ENCODE measurements around the gene ASCC1. TPM values are rescaled to one million over a fixed set of nuclear protein-coding genes. Genes with fewer than 3 reads are reported as not detected.

ASCC1 gene
- total and polyA plus RNA-seq, 9 donors: 21.6 to 53.9 (median 31.1) TPM

- TF ChIP-seq POLR2A (IDR thresholded peaks at IDR 0.05) (no peak), CTCF (IDR thresholded peaks at IDR 0.05) (no peak), EP300 (IDR thresholded peaks at IDR 0.05) (no peak)
- no peak for DNase-seq
- intact Hi-C loops (cut with DNase I): loop anchor here in 1 of 4 donors (5.0 kb wide), 1 partner anchor 36 kb away; no protein-coding TSS in a partner anchor
- 94 to 96% (median 95%) methylated on average over 4 of the region's 4 CpGs for WGBS, 3 donors
- H3K27me3 ChIP-seq: no peaks in the 10 kb centered on the region
- no peak overlapping the region for H3K4me3 ChIP-seq
- no peaks in the 10 kb centered on the region for H3K9me3 ChIP-seq
- H3K4me1 ChIP-seq (ENCODE audit: insufficient read depth): peaks cover 44% of the 10 kb centered on the region
- H3K36me3 ChIP-seq: no peaks in the 10 kb centered on the region
- H3K27ac ChIP-seq: peak overlapping the region; percentile 32 to 93
Measured at GRCh38 chr10:72258617-72259016, 42.5 kb upstream of the ASCC1 start.

GRCh38 chr10:72257051-72257892 is 41.2 kb upstream of the ASCC1 start:
- H3K9me3 ChIP-seq: no peaks in the 10 kb centered on the region
- no peaks in the 10 kb centered on the region for H3K27me3 ChIP-seq
- H3K27ac ChIP-seq: peak overlapping the region; percentile 4 to 24
- 66 to 75% (median 68%) methylated on average over 8 of the region's 8 CpGs for WGBS, 3 donors
- no peak for DNase-seq
- no peaks in the 10 kb centered on the region for H3K36me3 ChIP-seq
- peaks cover 47% of the 10 kb centered on the region for H3K4me1 ChIP-seq (ENCODE audit: insufficient read depth)
- intact Hi-C loops (cut with DNase I): loop anchor here in 1 of 4 donors (5.0 kb wide), 1 partner anchor 35 kb away; no protein-coding TSS in a partner anchor
- H3K4me3 ChIP-seq: no peak overlapping the region
- no peak for TF ChIP-seq POLR2A (IDR thresholded peaks at IDR 0.05)
- no peak for TF ChIP-seq CTCF (IDR thresholded peaks at IDR 0.05)
- no peak for TF ChIP-seq EP300 (IDR thresholded peaks at IDR 0.05)

GRCh38 chr10:72255977-72256729 is 40.1 kb upstream of the ASCC1 start:
- Histone ChIP-seq H3K9me3 (no peaks in the 10 kb centered on the region), H3K4me3 (no peak overlapping the region), H3K27ac (peak overlapping the region; percentile 82 to 95), H3K36me3 (no peaks in the 10 kb centered on the region), H3K27me3 (no peaks in the 10 kb centered on the region), H3K4me1 (ENCODE audit: insufficient read depth) (peaks cover 42% of the 10 kb centered on the region)
- intact Hi-C loops (cut with DNase I): loop anchor here in 1 of 4 donors (2.0 to 5.0 kb wide), 2 partner anchors 34 to 55 kb away; no protein-coding TSS in a partner anchor
- no peak for TF ChIP-seq CTCF (IDR thresholded peaks at IDR 0.05)
- no peak for TF ChIP-seq EP300 (IDR thresholded peaks at IDR 0.05)
- TF ChIP-seq POLR2A (IDR thresholded peaks at IDR 0.05): no peak
- WGBS, 3 donors: 89 to 93% (median 92%) methylated on average over 6 of the region's 6 CpGs
- DNase-seq: no peak

- Histone ChIP-seq H3K4me1 (ENCODE audit: insufficient read depth) (peaks cover 38% of the 10 kb centered on the region), H3K9me3 (no peaks in the 10 kb centered on the region), H3K27me3 (no peaks in the 10 kb centered on the region), H3K27ac (peak overlapping the region; percentile 82 to 95), H3K36me3 (no peaks in the 10 kb centered on the region), H3K4me3 (no peak overlapping the region)
- peak; percentile 90 to 97 (median 94) for DNase-seq
- 2 to 5% (median 2%) methylated on average over 15 of the region's 15 CpGs for WGBS, 3 donors
- intact Hi-C loops (cut with DNase I): loop anchor here in 1 of 4 donors (2.0 to 5.0 kb wide), 2 partner anchors 33 to 56 kb away; no protein-coding TSS in a partner anchor
- TF ChIP-seq EP300 (IDR thresholded peaks at IDR 0.05) (peak; percentile 84), CTCF (IDR thresholded peaks at IDR 0.05) (no peak), POLR2A (IDR thresholded peaks at IDR 0.05) (peak; percentile 42)
Measured at GRCh38 chr10:72254813-72255568, 38.9 kb upstream of the ASCC1 start.
